Measurements from ENCODE around the gene CELF4.
A peak's percentile ranks its signal among the peaks of the same experiment; 100 is the strongest.

The CELF4 gene

GRCh38 chr18:37571266-37571665 lies 5.7 kb upstream of the CELF4 start:
- no peak for DNase-seq

DNA sequence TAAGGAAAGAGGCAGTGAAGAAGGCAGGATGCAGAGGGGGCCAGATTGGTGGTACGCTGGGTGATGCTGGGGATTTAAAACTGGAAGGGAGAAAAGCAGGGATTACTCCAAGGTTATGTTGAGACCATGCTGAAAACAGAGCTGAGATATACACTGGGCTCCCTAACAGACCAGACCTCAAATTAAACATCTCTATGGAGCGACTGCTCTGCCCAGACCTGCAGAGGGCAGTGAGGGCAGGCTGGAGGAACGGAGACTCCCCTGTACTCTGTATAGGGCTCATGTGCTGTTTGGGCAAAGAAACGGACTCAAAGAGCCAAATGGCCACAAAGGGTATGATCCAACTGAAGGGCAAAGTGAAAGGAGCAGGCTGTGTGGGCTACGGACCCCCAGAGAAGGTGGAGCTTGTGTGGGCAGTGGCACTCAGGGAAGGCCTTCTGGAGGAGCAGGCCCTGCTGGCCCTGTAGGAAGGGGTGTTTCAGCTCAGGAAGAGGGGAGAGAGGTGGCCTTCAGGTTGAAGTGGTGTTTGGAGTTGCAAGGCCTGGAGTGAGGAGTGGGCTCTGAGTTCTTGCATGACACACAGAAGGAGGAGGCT lies 4.8 kb upstream of the CELF4 start:
- no peak for DNase-seq

DNA sequence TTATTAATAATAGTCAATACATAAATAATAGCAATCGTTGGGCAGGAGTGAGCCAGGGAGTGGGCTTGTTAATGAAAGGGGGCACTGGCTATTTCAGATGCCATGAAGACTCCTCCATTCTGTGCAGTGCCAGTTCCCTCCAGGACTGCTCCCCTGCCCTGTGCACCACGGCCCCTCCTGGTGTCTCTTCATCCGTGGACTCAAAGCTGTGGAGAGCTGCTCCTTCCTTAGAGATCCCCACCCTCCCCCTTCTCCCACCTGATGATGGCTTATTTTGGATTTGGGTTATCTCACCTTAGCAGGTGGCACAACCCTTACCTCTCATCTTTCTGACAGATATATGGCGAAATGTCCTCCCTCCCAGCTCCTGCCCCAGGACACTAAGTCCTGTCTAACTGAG lies 3.1 kb upstream of the CELF4 start:
- DNase-seq = no peak

- no peak for DNase-seq
Measured at GRCh38 chr18:37567994-37568359, 2.4 kb upstream of the CELF4 start.

GRCh38 chr18:37567061-37567993 lies 1.7 kb upstream of the CELF4 start:
- no peak for DNase-seq

DNA sequence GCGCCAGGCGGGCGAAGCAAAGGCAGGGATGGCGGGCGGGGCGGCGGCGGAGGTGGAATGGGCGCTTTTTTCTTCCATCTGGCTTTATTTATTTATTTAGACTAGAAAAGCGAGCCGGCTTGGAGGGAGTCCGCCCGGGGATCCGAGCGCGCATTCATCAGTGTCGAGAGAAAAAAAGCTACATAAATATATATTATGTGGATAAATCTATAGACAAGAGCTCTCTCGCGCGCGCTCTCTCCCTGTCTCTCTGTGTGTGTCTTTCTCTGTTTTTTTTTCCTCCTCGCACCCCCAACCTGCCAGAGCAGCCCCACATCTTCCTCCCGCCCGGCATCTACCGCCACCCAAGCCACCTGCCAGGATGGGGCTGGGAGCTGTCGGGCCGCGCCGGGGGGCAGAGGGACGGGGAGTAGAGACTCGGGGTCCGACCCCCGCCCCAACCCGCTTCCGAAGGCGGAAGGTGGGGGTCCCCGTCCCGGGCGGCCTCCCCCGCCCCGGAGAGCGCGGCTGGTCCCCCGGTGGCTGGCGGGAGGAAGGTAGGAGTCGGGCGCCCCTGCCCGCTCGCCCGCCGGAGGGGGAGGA lies 972 bp upstream of the CELF4 start:
- DNase-seq = peak; percentile 71

GRCh38 chr18:37565977-37566478 lies 430 bp upstream of the CELF4 start:
- peak; percentile 85 for DNase-seq

GRCh38 chr18:37564711-37565100 lies 892 bp downstream of the CELF4 start:
- DNase-seq = no peak

- peak; percentile 40 for DNase-seq
Measured at GRCh38 chr18:37563931-37564392, 1.6 kb downstream of the CELF4 start.

- DNase-seq = no peak
Measured at GRCh38 chr18:37561986-37562385, 3.6 kb downstream of the CELF4 start.

DNA sequence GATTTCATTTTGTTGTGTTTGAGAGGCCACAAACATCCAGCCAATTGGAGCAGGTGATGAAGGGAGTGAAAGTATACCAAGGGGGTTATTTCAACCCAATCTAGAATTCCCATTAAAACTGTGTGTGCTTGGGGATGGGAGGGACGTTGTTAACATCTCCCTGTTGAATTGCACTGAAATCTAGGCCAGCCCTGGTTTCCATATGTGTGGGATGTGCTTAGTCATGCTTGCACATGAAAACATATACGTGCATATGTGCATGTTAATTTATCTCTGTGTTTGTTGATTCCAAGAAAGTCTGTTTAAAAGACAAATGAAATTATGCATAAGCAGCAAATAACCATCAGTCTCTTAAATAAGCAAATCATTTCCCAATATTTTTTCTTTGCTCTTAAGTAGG lies 5.6 kb downstream of the CELF4 start:
- DNase-seq = no peak

DNA sequence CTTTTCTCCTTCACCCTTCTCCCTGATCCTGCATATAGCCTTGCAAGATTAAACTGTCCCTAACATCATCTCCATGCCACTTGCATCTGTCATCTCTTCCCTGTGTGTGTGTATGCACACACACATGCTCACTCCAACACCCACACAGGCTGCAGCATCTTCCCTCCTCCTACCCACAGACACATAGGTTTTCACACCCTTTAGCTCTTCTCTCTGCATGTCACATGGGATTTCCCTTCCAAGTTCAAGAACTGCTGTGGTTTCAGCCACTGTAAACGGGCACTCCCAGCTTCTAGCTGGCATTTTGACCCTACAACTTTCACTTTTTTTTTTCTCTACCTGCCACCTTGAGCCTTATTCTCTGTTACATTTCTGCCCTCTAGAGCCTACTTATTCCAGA lies 6.4 kb downstream of the CELF4 start:
- DNase-seq = no peak

- DNase-seq = no peak
Measured at GRCh38 chr18:37554399-37554787, 11.2 kb downstream of the CELF4 start.

GRCh38 chr18:37553633-37554398 lies 11.8 kb downstream of the CELF4 start:
- no peak for DNase-seq

- no peak for DNase-seq
Measured at GRCh38 chr18:37552286-37552685, 13.3 kb downstream of the CELF4 start.

DNA sequence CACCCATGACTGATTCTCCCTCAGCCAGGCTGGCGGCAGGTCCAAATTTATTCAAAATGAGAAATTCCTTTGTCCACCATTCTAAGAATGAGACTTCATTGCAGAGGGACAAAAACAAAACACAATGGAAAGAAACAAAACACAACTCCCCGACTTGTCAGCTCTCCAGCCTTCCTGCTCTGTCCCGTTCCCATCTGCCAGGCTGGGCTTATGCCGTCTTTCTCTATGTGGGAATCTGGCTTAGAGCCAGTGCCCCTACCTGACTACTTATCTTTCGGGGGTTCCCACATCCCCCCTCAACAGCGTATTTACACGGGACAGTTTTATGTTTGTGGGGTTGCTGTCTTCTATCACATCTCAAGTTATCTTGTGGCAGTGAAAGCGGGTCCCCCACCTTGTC lies 13.8 kb downstream of the CELF4 start:
- no peak for DNase-seq

GRCh38 chr18:37551249-37551648 lies 14.3 kb downstream of the CELF4 start:
- DNase-seq = no peak

DNA sequence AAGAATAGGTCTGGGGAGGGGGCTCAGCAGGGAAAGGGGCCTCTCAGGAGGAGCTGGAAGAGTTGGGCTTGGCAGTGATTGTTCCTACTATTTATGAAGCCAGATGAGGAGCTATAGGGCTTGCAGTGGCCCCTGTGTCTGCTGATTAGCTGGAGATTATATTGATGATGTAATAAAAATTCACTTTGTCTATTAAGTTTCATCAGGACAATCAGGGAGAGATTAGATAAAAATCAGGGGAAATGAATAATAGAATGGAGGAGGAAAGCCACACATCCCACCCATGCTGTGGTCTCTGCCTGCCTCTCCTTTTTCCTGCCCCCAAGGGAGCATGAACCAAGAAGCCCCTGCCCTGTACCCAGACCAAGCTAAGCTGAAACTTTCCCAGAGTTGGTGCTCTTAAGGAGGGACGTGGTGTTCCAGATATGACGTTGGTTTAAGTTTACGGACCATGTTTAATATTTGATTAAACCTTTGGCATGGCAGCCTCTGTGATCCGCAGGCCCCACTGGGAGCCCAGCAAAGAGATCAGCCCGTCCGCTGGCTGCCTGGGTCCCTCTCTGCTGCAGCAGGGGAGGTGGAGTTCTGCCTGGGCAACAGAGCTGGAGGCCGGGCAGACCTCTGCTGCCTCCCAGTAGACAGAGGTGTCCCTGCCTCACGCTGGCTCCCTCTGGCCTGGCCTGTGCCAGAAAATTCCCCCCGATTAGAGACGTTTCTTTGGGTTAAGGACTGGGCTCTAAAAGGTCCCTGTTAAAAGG lies 15.3 kb downstream of the CELF4 start:
- DNase-seq = no peak

DNA sequence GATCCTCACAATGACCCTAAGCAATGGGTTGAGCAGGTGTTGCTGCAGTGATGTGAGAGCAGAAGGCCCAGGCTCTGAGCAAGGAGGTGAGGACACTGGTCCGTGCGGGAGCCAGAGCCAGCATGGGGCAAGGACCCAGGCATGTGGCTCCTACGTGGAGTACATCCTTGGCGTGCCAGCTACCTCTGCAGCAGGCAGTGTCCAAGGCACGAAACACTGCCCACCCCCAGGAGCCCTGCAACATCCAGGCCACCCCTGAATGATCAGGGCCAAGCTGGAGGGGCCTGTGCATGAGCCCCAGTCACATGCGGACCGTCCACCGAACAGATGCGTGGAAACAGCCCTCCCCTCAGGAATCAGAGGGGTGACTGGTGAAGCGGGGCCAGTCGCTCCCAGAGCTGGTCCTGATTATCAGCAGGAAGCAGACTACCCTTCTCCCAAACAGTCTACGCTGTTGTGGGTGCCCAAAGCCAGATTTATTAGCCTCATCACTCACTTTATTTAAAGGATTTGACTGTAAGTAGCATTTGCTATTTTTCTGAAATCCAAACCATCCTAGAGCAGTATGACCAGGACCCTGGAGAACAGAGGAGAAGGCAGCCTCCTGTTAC lies 16.8 kb downstream of the CELF4 start:
- DNase-seq = no peak

DNA sequence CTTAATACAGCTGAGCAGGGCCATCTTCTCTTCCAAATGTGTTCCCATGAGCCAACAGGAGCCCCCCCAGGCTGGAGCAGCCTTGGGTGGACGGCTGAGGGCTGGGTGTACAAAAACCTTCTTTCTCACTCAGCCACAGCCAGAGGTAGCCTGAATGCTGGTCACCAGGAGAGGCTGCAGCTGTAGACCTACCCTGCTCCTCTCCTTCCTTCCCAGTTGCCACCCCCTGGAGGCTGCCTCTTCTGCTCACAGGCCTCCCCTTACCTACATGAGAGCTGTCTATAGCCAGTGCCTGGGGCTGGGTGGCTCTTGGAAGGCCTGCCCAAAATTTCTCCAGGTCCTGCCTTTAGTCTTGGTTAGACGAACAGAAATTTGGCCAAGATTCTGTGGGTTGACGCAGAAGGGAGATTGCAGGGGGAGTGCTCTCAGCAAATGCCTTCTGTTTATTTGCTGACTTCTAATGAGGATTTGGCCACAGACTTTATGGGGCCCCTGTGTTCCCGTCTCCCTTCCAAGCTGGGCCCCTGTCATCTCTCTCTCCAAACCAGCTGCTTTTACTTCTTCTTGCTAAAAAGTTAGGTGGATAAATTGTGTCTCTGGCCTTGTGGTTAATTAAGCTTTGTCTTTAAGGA lies 18.3 kb downstream of the CELF4 start:
- DNase-seq = no peak

DNA sequence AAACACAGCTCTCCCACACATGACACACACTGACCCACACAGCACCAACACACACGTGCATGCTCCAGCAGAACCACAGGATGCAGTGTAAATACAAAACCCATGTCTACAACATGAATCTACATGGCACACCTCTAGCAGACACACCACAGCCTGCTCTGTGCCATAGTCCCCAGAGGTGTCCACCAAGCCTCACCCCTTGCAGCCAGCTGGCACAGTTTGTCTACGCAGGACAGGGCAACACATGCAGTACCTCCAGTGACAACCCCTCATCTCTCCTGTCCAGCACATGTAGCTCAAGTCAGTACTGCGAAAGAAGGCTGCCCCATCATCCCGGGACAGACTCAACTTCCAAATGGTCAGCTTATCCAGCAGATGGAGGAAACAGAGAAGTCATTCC lies 18.9 kb downstream of the CELF4 start:
- no peak for DNase-seq

GRCh38 chr18:37546272-37546537 lies 19.4 kb downstream of the CELF4 start:
- no peak for DNase-seq

Data from NCI-H1105 (cell line).